ENCODE results near the gene GRM7.

GRM7 gene

DNA sequence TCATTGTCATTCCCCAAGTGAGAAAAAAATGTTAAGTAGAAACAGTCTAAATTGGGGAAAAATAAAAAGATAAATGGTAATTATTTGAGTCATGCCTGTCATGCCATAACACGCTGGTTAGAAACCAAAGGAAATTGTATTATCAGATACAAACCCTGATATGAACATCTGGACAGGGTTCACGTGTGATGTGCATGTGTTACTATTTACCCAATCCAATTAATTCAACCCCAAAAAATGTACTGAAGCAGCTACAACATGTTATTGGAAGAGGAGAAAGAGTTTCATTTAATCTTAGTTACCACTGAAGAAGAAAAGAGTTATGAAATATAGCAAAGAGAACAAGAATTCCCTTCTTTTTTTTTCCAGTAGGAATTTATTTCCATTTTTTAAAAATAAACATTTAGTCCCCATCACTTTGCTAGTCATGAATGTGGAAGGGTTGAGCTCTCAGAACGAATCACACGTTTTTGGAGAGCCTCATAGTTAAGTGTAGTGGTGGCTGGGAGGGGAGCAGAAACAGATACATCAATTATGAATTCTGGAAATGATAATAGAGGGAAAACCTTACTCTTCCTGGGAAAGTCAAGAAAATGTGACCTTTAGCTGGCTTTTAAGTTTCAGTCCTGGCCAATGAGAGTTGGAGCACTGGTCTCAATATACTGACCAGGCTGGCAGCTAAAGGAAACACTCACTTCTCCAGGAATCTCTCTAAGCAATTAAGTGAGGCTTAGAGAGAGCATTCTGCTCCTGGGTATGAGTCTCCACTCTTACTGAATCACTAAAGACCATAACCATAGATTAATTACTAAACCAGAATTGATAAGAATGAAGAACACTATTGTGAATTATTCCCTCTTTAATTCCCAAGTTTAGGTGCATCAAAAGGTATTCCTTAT is 796.5 kb downstream of the GRM7 start:
- DNase-seq (ENCODE audit: low read depth), result no peak

- no peak for DNase-seq (ENCODE audit: low read depth)
Observed at GRCh38 chr3:7658294-7658693, 797.4 kb downstream of the GRM7 start.

DNA sequence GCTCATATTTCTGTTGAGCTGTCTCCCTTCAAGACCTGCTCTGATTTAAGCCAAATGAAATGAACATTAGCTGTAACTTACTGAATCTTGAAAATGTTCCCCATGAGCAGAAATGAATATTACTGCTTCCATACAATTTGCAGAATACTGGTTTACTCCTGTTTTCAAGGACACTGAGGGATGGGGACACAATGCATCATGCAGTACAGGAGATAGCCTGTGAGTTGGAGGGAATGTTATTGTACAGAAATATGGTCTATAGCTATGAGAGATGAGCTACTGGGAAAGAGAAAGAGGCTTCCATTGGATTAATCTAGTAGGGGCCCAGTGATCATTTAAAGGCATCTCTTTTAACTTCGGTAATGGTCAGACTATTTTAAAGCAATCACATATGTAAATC is 798.2 kb downstream of the GRM7 start:
- no peak for DNase-seq (ENCODE audit: low read depth)

GRCh38 chr3:7663771-7664170 is 802.9 kb downstream of the GRM7 start:
- no peak for DNase-seq (ENCODE audit: low read depth)

DNA sequence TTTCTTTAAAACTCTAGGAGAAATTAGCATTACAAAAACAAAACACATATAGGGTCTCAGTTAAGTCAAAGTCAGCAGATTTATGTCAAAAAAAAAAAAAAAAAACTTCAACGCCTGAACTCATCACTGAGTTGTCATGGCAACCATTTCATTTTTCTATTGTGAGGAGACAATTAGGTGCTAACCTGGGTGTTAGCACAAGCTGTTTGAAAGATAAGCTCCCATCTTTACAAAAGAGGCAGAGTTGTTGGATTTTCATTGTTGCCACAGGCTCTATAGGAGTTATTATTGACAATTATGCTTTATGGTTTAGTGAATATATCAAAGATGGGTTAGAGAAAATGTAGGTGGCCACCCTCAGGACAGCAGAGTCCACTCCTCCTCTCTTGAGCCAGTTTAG is 806.9 kb downstream of the GRM7 start:
- DNase-seq (ENCODE audit: low read depth), result no peak

DNA sequence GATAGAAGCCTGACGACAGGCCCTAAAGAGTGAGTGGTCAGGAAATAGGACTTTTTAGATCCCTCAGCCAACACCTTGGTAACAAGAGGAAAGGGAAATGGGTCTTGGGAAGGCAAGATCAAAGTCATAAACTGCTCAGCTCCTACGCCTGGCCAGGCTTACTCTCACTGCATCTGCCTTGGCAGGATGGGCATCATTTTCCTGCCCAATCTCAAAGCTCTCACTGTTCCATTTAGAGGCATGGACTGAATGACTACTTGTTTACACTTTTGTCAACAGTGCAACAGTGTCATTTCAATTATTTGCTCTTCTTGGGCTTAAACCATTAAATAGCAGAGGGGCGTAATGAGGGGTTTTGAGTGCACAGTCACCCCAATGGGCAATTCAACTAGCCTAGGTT is 808.7 kb downstream of the GRM7 start:
- no peak for DNase-seq (ENCODE audit: low read depth)

DNA sequence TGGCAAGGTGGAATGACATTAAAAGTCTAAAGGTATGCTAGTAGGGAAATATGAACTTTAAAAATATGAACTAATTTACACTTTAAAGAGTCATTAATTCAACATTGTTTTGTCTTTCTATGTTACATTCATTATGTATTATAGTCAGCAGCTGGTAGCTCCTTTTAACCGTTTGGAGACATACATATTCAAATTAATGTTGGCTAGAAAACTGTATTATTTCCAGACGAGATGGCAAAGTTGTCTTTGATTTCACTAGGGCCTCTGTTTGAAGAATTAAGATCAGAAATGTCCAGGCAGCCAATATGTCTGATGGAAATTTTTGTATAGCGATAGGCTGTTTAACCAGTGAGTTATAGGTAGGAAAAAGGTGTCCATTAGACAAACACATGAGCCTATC is 817.6 kb downstream of the GRM7 start:
- DNase-seq (ENCODE audit: low read depth), result no peak

GRCh38 chr3:7682822-7683229 is 821.9 kb downstream of the GRM7 start:
- DNase-seq (ENCODE audit: low read depth), result no peak

DNA sequence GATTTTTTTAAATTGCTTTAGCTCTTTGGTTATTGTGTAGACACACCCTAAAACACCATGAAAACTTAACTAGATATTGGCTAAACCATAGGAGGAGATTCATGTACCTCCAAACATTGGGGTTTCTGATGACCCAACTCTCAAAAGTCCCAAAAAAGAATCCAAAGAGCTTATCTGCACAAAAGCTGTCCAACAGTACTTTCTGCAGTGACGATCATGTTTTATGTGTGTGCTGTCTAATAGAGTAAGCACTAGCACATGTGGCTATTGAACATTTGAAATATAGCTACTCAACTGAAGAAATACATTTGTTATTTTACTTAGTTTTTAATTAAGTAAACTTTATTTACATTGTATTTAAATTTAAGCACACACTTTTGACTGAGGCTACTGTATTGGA is 822.5 kb downstream of the GRM7 start:
- DNase-seq (ENCODE audit: low read depth), result no peak

GRCh38 chr3:7684182-7684715 is 823.3 kb downstream of the GRM7 start:
- DNase-seq (ENCODE audit: low read depth), result no peak

- DNase-seq (ENCODE audit: low read depth), result no peak
Observed at GRCh38 chr3:7687428-7688147, 826.7 kb downstream of the GRM7 start.

GRCh38 chr3:7692866-7693265 is 832.0 kb downstream of the GRM7 start:
- DNase-seq (ENCODE audit: low read depth), result no peak

- no peak for DNase-seq (ENCODE audit: low read depth)
Observed at GRCh38 chr3:7693976-7694375, 833.1 kb downstream of the GRM7 start.

GRCh38 chr3:7695049-7695448 is 834.1 kb downstream of the GRM7 start:
- DNase-seq (ENCODE audit: low read depth), result no peak

GRCh38 chr3:7696320-7696719 is 835.4 kb downstream of the GRM7 start:
- DNase-seq (ENCODE audit: low read depth), result no peak

GRCh38 chr3:7697548-7697947 is 836.6 kb downstream of the GRM7 start:
- no peak for DNase-seq (ENCODE audit: low read depth)

DNA sequence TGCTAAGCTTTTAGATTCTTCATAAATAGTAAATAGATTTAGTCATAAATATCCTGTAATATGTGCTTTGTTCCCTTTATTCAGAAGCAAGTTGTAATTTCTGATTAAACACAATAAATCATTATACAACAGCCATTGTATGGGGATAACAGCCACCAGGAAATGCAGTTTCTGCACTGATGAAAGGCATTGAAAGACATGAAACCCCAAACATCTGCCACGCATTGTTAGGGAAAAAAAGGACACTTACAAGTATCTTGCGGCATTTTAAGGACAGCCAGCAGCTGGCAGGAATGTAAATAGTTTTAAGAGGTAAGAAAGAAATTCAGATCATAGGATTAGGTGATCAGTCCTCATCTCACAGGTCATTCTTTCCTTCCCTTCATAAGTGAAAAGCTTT is 839.6 kb downstream of the GRM7 start:
- DNase-seq (ENCODE audit: low read depth), result no peak

- no peak for DNase-seq (ENCODE audit: low read depth)
Observed at GRCh38 chr3:7700977-7701376, 840.1 kb downstream of the GRM7 start.

DNA sequence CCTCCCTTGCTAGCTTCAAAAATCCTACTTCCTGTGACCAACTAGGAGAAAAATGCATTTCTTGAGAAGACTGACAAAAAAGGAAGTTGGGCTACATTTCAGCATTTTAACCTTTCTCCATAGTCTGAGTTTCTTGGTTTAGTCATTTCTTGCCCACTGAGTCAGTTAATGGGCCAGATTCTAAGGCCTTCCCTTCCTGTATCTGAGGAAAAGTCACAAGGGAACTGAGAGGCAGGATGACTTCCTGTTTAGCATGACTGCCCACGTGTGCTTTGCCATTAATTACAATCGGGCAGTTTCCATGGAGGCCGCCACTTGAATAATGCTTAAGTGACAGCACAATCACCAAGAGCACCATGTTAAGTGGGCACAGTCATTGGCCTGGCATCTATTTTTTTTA is 846.3 kb downstream of the GRM7 start:
- DNase-seq (ENCODE audit: low read depth), result no peak

GRCh38 chr3:7709376-7710082 is 848.6 kb downstream of the GRM7 start:
- no peak for DNase-seq (ENCODE audit: low read depth)

DNA sequence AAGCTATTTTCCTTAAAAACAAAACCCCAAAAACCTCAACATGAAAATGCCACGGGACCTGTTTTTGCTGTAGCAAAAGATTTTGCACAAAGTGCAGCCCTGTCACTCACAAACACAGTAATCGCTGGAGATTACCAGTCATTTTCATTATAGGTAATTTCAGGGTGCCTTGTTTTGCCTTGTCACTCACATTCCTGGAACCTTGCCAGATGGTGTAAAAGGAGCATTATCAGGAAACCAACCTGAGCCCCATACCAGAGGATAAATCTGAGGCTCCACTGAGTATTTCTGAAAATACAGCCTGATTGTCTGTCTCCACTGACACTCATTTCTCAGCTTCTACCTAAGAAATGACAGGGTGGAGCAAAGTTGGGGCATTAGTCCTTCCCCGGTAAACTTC is 849.4 kb downstream of the GRM7 start:
- DNase-seq (ENCODE audit: low read depth), result no peak

DNA sequence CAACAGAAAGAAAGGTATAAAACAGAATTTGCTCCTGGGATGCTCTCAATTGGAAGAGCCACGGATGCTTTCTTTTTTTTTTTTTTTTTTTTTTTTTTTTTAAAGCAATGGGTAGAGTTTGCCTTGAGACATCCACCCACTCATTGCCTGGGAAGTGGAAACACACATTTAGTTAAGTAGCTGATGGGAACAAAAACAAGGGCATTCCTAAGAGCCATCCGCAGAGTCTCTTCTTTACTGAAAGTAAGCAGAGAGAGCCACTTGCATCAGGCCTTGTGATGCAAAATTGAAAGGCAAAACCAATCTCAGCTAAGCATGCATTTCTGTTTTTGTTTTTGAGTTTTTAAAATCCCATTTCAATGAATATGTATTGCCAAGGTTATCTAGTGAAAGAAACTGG is 852.8 kb downstream of the GRM7 start:
- no peak for DNase-seq (ENCODE audit: low read depth)
